HG02678 (cell line): ENCODE results near the gene DHX29.

Experiments
- ATAC-seq: cut with Tn5 transposase; IDR thresholded peaks from one replicate; pipeline ENCODE4 v1.9.1; 2021; ENCODE audit warnings: mild to moderate bottlenecking, moderate library complexity; ENCODE audit not compliant: unreplicated experiment

Gene DHX29

GRCh38 chr5:55313870-55314617 lies 6.5 kb upstream of the DHX29 start:
- no peak for ATAC-seq

GRCh38 chr5:55308254-55308836 lies 851 bp upstream of the DHX29 start:
- ATAC-seq, result peak; percentile 1

- no peak for ATAC-seq
Measured at GRCh38 chr5:55306641-55307382, 682 bp downstream of the DHX29 start.

- ATAC-seq, result no peak
Measured at GRCh38 chr5:55305345-55305744, 2.1 kb downstream of the DHX29 start.

- no peak for ATAC-seq
Measured at GRCh38 chr5:55304584-55304983, 2.9 kb downstream of the DHX29 start.

- ATAC-seq, result no peak
Measured at GRCh38 chr5:55303238-55303690, 4.2 kb downstream of the DHX29 start.

GRCh38 chr5:55300890-55301289 lies 6.6 kb downstream of the DHX29 start:
- no peak for ATAC-seq

GRCh38 chr5:55294935-55295334 lies 12.6 kb downstream of the DHX29 start:
- ATAC-seq, result no peak

- no peak for ATAC-seq
Measured at GRCh38 chr5:55290991-55291390, 16.5 kb downstream of the DHX29 start.

- ATAC-seq, result no peak
Measured at GRCh38 chr5:55289808-55290207, 17.7 kb downstream of the DHX29 start.

- ATAC-seq, result no peak
Measured at GRCh38 chr5:55286411-55286933, 21.0 kb downstream of the DHX29 start.

GRCh38 chr5:55278778-55279177 lies 28.7 kb downstream of the DHX29 start:
- ATAC-seq, result no peak

- ATAC-seq, result no peak
Measured at GRCh38 chr5:55276771-55277170, 30.7 kb downstream of the DHX29 start.

- no peak for ATAC-seq
Measured at GRCh38 chr5:55258339-55258738, 49.2 kb downstream of the DHX29 start.

- ATAC-seq, result no peak
Measured at GRCh38 chr5:55254802-55255201, 52.7 kb downstream of the DHX29 start.

- ATAC-seq, result no peak
Measured at GRCh38 chr5:55250064-55250463, 57.4 kb downstream of the DHX29 start.

GRCh38 chr5:55241746-55242145 lies 65.7 kb downstream of the DHX29 start:
- no peak for ATAC-seq

GRCh38 chr5:55236800-55237199 lies 70.7 kb downstream of the DHX29 start:
- no peak for ATAC-seq

GRCh38 chr5:55234121-55234700 lies 73.3 kb downstream of the DHX29 start:
- ATAC-seq, result no peak

GRCh38 chr5:55232985-55233928 lies 74.2 kb downstream of the DHX29 start, which contains the start of gene CCNO:
Gene CCNO, minus strand, starts transcription at chr5:55233608. Its CDS starts 85 bp downstream, at chr5:55233523.
- peak; percentile 67 for ATAC-seq
